ENCODE data around the gene ANXA8. TPM values are rescaled to one million over a fixed set of nuclear protein-coding genes. Genes with fewer than 3 reads are reported as not detected.

ANXA8 gene, protein sequence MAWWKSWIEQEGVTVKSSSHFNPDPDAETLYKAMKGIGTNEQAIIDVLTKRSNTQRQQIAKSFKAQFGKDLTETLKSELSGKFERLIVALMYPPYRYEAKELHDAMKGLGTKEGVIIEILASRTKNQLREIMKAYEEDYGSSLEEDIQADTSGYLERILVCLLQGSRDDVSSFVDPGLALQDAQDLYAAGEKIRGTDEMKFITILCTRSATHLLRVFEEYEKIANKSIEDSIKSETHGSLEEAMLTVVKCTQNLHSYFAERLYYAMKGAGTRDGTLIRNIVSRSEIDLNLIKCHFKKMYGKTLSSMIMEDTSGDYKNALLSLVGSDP
- under 0.01 and 0.20 TPM in 2 replicates for total RNA-seq

DNA sequence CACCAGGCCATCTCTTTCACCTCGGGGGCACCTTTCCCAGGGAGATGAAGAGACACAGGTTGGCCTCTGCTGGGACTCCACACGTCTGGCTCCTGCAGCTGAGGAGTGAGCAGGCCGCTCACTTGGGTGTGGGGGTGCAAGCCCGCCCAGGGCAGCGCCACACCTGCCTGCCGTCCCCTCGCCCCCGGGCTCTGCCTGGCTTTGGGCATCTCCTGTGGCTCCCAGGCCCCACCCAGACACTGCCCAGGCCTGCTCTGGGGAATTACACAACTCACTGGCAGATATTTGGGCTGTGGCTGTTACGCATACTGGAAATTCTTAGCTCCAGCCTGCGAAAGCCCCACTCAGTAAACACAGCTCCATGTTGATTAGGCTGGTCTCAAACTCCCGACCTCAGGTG lies at the start of gene ANXA8:
Gene ANXA8, minus strand, starts transcription at position 193 of the 400 bp plus-strand sequence. Its CDS starts 182 bp downstream, at position 11.

GRCh38 chr10:47523475-47523874 lies 39.6 kb upstream of the ANXA8 start, which contains the start of gene AGAP9:
Gene AGAP9, minus strand, starts transcription at chr10:47523638. Its CDS starts 112 bp downstream, at chr10:47523526.

DNA sequence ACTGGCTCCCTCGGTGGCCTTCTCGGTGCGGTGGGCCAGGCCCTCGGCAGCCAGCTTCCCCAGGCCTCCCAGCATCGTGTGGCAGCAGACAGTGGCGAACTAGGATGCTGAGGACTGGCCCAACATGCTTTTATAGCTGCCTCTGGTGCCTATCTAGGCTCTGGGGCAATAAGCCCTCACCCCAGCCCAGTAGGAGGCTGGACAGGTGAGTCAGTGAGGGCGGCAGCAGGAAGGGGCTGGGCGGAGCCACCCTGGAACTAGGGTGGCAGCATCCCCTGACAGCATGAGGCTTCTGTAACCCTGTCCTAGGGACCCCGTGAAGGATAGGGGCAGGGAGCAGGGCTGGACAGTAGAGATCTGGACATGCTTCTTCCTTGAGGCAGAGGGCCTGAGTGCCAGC lies 7.7 kb upstream of the ANXA8 start, which contains the start of gene FAM25G:
Gene FAM25G, minus strand, starts transcription at position 101 of the 400 bp plus-strand sequence. Its CDS starts 26 bp downstream, at position 75.

Small RNA genes lying within 50 kb of the gene (small RNA-seq; reads per million reads assigned to genes)
- gene AL591684.3, result not detected
- gene RNA5SP312, result not detected

Other genes starting within 250 kb of the ANXA8 start
- under 0.01 TPM in 1 of 2 replicates, not detected in the other for gene GDF10, start 183.9 kb downstream of the ANXA8 start, total RNA-seq
- gene GDF2, start 161.7 kb downstream of the ANXA8 start, total RNA-seq, result not detected in 2 replicates
- not detected in 2 replicates for gene RBP3, start 135.8 kb downstream of the ANXA8 start, total RNA-seq
- gene ZNF488, start 99.8 kb downstream of the ANXA8 start, total RNA-seq, result under 0.01 TPM in 2 replicates
- gene FAM25G, start 7.6 kb upstream of the ANXA8 start, total RNA-seq, result not detected in 2 replicates
- 5.5 and 6.5 TPM in 2 replicates for gene AGAP9, start 39.5 kb upstream of the ANXA8 start, total RNA-seq

Data from subcutaneous preadipocyte (primary cell).